Kidney epithelial cell (primary cell): Measurements from ENCODE around the gene ASB4. TPM values are rescaled to one million over a fixed set of nuclear protein-coding genes. Genes with fewer than 3 reads are reported as not detected.
"Not testable (repeated sequence)": the region's sequence is repeated elsewhere in the genome, so short reads cannot be mapped to it uniquely, and the experiment has no call there.

Experiments used
- DNase-seq: peaks from one replicate; pipeline ENCODE4 v3.0.0-alpha.2; 2010; ENCODE audit warnings: low read depth
- H3K27me3 ChIP-seq: 2 replicates; pipeline ENCODE4 v1.6.0; 2011; ENCODE audit warnings: low read length; ENCODE audit not compliant: control insufficient read depth, insufficient read depth
- H3K36me3 ChIP-seq: 2 replicates; pipeline ENCODE4 v1.5.1; 2011; ENCODE audit warnings: low read length; ENCODE audit not compliant: control insufficient read depth, insufficient read depth
- H3K4me3 ChIP-seq: 2 replicates; pipeline ENCODE4 v1.5.1; 2011; ENCODE audit warnings: low read depth, mild to moderate bottlenecking, control low read depth, low read length
- total RNA-seq: library from RNA; depleted of rRNA; stranded (reverse); fragments of >200 nt; gene quantifications from 2 replicates; pipeline ENCODE4 v1.2.3, GENCODE V29; 2015
- TF ChIP-seq, protein P1 (sequence below): IDR thresholded peaks from 2 replicates; pipeline ENCODE4 v1.5.1; 2011; ENCODE audit warnings: mild to moderate bottlenecking, moderate library complexity, low read length, control low read depth, inconsistent platforms; ENCODE audit not compliant: insufficient read depth, poor library complexity, severe bottlenecking

The ASB4 gene
- total RNA-seq, 1 donor from 2014 or later = not detected

DNA sequence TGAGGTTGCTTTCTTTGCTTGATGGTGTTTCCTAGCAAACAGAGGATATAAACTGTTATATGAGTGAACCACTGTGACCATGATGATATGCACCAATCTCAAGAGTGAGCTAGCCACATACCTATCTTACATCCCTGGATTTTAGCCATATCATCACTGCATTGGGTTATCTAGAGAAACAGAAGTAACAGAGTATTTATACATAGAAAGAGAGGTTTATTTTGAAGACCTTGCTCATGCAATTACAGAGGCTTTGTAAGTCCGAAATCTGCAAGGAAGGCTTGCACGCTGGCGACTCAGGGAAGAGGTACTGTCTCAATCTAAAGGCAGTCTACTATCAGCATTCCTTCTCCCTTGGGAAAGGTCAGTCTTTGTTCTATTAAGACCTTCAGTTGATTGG lies 39.1 kb upstream of the ASB4 start:
- no peak overlapping the region for H3K4me3 ChIP-seq
- H3K36me3 ChIP-seq = no peaks in the 10 kb centered on the region
- H3K27me3 ChIP-seq = no peaks in the 10 kb centered on the region
- no peak for DNase-seq
- TF ChIP-seq, protein P1, sequence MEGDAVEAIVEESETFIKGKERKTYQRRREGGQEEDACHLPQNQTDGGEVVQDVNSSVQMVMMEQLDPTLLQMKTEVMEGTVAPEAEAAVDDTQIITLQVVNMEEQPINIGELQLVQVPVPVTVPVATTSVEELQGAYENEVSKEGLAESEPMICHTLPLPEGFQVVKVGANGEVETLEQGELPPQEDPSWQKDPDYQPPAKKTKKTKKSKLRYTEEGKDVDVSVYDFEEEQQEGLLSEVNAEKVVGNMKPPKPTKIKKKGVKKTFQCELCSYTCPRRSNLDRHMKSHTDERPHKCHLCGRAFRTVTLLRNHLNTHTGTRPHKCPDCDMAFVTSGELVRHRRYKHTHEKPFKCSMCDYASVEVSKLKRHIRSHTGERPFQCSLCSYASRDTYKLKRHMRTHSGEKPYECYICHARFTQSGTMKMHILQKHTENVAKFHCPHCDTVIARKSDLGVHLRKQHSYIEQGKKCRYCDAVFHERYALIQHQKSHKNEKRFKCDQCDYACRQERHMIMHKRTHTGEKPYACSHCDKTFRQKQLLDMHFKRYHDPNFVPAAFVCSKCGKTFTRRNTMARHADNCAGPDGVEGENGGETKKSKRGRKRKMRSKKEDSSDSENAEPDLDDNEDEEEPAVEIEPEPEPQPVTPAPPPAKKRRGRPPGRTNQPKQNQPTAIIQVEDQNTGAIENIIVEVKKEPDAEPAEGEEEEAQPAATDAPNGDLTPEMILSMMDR = no peak

DNA sequence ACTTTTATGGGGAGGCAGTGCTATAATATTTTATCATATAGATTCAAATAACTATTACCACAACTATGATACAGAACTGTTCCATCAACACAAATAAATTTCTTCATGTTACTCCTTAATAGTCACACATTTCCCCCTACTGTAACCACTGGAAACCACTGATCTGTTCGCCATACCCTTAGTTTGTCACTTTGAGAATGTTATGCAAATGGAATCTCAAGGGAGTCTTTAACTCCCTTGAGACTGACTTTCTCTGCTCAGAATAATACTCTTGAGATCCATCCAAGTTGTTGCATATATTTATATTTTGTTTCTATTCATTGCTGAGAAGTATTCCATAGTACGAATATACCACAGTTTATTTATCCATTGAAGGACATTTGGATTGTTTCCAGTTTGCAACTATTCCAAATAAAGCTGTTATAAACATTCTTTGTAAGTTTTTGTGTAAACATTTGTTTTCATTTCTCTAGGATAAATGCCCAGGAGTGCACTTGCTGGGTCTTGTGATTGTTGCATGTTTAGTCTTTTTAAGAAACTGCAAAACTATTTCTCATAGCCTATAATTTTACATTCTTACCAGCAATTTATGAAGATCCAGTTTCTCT lies 31.2 kb upstream of the ASB4 start:
- TF ChIP-seq, protein P1 = no peak
- no peak overlapping the region for H3K4me3 ChIP-seq
- DNase-seq = no peak
- no peaks in the 10 kb centered on the region for H3K27me3 ChIP-seq
- H3K36me3 ChIP-seq = no peaks in the 10 kb centered on the region

DNA sequence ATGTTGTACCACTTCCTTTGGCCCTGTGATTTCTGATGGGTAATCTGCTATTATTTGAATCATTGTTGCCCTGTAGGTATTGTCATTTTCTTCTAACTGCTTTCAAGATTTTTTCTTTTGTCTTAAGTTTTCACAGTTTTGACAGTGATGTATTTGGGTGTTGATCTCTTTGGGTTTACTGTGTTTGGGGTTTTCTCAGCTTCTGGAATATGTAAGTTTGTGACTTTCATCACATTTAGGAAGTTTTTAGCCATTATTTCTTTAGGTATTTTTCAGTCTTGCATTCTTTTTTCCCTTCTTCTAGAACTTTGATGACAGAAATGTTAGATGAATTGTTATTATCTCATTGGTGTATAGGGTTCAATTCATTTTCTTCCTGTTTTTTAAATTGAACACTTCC lies 27.8 kb upstream of the ASB4 start:
- no peak for DNase-seq
- Histone ChIP-seq H3K36me3 (no peaks in the 10 kb centered on the region), H3K4me3 (no peak overlapping the region), H3K27me3 (no peaks in the 10 kb centered on the region)
- TF ChIP-seq, protein P1 = no peak

DNA sequence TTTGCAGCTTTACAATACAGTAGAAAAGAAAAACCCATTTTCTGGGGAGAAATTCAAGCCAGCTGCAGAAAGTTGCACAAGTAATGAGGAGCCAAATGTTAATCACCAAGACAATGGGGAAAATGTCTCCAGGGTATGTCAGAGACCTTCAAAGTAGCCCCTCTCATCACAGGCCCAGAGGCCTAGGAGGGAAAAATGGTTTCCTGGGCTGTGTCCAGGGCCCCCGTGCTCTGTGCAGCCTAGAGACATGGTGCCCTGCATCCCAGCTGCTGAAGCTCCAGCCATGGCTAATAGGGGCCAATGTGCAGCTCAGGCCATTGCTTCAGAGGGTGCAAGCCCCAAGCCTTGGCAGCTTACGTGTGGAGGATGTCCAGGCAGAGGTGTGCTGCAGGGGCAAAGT lies 25.1 kb upstream of the ASB4 start:
- H3K4me3 ChIP-seq, H3K36me3 ChIP-seq, H3K27me3 ChIP-seq, DNase-seq: not testable (repeated sequence)

DNA sequence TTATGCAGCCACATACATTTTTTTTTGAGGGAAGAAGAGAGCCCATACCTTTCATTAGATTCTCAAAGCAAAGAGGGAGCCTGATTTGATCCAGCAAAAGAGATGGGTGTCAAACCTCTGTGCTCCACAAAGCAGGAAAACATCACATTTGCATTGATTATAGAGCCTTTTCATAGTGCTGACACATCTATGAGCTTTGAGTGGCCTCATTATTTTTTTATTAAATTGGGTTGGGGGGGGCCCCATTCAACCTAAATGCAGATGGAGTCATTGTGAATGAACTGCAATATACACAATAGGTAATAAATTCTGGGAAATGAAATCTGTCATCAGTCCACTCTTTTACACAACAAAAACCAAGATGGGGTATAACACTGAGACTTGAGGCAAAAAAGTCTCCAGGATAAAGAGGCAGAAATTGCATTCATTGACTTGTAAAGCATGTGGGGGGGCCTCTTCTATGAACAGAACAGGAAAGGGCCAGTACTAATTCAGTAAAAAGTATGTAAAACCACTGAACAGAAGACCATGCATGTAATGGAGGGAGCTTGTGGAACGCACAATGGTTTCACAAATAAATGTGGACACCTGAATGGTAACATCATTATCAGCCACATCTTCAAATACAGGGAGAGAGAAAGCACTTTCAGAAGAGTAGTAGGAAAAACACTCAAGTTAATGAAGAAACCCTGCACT lies 17.7 kb upstream of the ASB4 start:
- no peaks in the 10 kb centered on the region for H3K27me3 ChIP-seq
- TF ChIP-seq, protein P1 = no peak
- H3K36me3 ChIP-seq = no peaks in the 10 kb centered on the region
- no peak for DNase-seq
- H3K4me3 ChIP-seq = no peak overlapping the region

DNA sequence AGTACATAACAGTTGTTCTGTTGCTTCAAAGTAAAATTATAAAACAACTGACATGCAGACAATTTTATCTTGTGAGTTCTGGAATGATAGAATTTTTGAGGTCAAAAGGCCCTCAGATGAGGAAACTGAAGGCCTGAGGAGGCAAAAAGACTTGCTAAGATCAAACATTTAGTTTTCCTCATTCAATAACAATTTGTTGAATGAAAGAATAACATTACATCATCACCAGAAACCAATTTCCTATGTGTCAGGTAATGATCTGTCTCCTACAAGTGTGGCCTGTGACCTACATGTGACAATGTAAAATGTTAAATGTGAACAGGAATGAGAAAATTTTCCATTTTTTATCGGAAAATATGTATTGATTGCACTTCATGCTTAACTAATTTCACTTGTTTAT lies 16.6 kb upstream of the ASB4 start:
- no peak for DNase-seq
- TF ChIP-seq, protein P1 = no peak
- Histone ChIP-seq H3K4me3 (no peak overlapping the region), H3K36me3 (no peaks in the 10 kb centered on the region), H3K27me3 (no peaks in the 10 kb centered on the region)
